ENCODE measurements around the gene SHISAL1.
"Not testable (repeated sequence)": the region's sequence is repeated elsewhere in the genome, so short reads cannot be mapped to it uniquely, and the experiment has no call there.

The SHISAL1 gene

DNA sequence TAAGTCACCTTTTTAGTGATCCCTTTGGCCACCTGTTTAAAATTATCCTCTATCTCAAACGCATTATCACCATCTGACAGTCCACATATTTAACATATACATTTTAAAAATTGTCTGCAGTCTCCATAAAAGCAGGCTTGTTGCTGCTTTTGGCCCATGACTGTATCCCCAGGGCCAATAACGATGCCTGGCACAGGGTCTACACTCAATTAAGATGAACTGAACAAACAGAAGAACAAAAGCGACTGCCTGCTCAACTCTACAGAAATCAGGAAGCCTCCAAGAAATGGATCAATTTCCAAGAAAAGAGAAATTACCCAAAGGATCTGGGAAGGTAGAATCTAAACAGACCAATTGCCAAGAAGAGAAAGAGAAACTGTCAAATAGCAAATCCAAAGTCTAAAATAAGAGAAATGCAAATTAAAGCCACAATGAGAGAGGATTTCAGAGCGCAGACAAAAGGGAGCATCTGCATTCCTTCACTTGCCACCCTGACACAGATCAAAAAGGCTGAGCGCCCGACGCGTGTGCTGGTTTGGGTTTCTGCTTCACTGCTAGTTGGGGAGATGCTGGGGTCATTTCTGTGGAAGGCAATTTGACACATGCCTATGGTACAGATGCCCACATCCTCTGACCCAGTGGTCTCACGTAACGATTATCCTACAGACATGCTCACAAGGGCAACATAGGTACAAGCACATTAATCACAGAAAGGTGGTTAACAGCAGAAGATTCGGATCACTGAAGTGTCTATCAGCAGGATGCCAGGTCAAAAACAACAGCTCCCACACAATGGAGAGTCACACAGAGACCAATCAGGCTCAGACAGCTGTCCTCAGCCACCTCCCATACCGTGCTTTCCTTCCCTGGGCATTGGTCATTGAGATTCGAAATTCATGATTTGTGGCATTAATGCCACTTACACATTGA, 55.9 kb downstream of the SHISAL1 start:
- no peak for DNase-seq

DNA sequence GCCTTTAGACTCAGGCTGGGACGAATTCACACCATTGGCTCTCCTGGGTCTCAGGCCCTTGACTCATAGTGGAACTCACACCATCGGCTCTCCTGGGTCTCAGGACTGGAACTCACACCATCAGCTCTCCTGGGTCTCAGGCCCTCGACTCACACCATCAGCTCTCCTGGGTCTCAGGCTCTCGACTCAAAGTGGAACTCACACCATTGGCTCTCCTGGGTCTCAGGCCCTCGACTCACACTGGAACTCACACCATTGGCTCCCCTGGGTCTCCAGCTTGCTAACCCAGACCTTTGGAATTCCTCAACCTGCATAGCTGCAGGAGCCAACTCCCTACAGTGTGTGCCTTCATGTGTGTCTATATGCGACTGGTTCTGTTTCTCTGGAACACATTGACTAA, 56.7 kb downstream of the SHISAL1 start:
- DNase-seq = no peak

DNA sequence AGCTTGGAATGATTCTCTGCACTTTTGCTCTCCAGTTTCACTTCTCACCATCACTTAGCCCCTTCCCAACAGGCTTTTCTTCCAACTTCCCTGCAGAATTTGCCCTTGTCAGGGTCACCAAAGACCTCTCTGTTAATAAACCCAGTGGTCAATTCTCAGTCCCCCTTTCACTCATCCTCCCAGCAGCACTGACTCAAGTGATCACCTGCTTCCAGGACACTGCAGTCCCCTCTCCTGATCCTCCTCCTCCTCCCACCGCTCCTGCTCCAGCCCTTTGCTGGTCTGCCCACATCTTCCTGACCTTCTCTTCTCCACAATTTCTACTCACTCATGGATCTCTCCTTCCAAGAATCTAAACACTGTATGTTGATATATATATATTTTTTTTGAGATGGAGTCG, 57.9 kb downstream of the SHISAL1 start:
- DNase-seq = no peak

DNA sequence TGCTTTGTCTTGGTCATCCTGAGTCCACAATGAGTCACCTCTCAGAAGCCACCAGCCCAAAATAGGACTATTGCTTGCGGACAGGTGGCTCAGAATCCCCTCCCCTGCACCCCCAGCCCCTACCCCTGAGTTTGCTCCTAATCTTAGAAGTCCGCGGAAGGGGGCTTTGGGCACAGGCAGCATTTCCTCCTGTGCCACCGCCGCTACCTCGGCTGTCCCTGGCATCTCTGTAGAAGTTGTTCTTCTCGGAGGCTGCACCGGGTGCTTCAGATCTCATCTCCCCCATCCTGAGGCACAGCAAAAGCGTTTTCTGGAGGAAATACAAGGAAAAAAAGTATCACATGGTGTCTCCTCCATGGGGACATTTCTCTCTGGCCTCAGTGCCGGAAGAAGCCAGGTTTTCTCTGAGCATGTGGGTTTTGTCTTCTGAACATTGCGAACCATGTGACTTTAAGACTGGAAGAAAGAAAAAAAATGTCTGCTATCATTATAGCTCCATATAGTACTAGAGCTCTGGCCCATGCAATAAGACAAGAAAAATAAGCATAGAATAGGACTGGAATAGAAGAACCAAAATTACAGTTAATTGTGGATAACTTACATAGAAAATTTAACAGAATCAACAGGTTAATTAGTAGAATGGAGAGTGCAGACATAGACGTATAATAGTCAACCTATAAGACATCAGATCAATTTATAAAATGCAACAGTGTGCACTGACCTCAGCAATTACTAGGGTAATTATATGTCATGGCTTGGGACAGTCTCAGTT, 63.2 kb downstream of the SHISAL1 start:
- DNase-seq = peak; percentile 38

DNA sequence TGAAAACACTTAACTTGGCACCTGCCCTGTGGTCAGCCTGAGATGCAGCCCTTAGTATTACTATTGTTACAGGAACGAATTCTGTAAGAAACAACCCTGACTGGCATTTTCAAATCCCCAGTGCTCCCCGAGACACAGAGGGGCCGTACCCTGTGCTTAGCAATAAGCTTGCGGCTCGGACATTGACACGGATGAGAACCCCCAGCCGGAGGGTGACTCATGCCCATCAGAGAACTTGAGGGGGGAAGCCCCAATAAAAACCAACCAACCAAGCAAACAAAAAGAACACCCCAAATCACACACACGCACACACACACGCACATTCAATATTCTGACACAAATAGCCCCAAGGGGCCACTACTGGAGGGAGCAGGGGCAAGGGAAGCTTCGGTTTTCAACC, 63.8 kb downstream of the SHISAL1 start:
- DNase-seq = no peak

DNA sequence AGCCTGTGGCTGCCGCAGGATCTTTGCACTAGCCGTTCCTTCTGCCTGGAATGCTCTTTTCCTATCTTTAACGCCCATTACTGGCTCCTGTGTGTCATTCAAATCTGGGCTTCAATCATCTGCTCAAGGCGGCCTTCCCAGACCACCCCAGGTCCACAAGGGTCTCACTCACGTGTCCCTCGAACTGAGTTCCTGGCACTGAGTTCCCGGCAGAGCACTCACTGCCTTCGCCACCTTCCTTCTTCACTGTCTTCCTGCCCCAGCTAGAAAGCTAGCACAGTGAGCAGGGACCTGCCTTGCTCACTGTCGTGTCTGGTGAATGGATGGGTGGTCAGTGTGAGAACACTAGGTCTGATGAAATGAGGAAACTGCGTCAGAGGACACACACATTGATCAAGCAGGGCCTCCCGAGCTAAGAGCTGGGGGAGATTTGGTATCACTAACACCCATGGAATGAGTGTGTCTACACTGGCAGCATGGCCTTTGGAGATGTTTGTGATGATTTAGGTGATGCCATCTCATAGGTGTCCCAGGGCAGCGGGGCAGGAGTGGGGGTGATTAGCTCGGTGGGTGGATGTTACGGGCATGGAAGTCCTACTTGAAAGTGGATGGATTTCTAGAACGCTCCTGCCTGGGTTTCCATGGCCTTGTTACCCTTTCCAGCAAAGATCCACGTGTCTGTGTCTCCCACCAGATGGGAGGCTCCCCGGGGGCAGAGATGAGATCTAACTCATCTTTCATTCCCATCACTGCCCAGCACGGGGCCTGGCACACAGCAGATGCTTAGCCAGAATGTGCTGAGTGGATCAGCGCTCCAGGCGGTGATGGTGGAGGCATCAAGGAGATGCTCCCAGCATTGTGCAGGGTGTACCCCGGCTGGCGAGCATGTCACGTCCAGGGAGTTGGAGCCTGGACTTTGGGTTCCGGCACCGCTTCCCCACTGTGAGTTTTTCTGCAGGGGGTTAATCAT, 64.5 kb downstream of the SHISAL1 start:
- no peak for DNase-seq

DNA sequence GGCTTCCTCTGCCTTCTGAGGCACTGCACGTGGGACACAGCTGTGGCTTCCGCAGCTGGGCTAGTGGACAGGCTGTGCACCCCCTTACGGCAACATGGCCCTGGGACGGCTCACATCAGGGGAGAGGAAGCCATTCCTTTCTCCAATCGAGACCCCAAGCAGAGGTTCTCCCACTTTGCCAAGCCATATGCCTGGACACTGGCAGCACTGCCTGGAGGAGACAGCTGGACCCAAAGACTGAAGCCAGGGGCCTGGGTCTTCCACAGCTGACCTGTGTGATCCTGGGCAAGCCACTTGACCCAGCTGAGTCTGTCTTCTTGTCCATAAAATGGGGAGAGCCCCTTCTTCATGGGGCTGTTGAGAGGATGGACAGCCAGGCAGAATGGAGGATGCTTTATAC, 65.4 kb downstream of the SHISAL1 start:
- peak; percentile 8 for DNase-seq

DNA sequence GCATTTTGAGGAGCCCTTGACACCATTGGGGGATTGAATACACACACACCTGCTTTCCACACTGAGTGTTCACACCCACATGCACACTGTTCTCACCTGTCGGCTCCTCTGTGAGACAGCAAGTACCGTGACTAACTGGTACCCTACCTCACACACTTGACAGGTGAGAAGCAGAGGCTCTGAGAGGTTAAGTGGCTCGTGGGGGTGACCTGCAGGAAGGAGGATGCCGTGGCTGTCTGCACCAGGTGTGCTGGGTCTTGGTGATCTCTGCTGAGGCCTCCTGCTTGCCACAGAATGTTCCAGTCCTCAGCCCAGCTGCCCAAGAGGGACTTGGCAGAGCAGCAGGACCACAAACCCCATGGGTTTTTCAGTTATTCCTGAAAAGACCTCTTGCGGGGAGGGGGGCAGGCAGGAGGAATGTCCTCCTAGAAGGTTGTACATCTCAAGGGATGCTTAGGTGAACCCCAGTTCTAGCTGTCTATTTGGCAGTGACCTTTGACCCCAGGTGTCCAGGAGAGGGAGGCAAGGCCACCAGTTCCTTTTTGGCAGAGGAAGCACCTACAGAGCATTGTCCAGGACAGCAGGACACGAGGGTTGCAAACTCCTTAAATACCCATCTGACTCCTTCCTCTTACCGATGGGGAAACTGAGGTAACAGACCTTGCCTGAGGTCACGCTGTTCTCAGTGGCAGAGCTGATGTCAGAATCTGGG, 66.0 kb downstream of the SHISAL1 start:
- peak; percentile 87 for DNase-seq

DNA sequence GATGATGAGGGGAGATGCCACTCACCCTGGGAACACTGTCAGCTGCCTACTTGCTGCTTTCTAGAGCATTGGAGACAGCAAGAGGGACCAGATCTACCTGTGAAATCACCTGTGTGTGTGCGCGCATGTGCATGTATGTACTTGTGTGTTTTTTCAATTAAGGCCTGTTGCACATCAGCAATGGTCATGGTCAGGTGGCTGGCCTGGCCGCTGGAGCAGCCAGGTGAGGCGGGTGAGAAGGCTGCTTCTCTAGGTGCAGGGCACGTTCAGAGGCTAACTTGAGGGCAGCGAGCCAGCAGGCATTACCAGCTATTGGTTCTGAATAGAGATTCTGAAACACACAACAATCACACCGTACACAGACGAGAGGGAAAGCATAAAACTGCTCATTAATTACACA, 66.9 kb downstream of the SHISAL1 start:
- peak; percentile 46 for DNase-seq

DNA sequence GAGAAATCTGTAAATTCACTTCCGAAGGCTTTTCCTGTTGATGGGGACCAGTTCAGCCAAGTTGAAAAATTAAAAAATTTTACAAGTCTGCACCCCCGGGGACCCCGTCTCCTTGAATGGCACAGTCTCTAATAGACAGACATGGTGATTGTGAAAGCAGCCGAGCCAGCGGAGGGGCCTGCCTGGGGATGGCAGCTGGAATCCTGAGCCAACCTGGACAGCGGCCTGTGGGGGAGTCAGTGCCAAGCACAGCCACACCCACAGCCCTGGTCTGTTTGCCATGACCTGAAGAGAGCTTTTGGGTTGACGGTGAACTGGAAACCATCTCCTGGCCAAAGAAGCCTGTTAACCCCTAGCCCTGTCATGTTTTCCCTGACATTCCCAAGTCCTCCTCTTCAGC, 67.3 kb downstream of the SHISAL1 start:
- peak; percentile 46 for DNase-seq

DNA sequence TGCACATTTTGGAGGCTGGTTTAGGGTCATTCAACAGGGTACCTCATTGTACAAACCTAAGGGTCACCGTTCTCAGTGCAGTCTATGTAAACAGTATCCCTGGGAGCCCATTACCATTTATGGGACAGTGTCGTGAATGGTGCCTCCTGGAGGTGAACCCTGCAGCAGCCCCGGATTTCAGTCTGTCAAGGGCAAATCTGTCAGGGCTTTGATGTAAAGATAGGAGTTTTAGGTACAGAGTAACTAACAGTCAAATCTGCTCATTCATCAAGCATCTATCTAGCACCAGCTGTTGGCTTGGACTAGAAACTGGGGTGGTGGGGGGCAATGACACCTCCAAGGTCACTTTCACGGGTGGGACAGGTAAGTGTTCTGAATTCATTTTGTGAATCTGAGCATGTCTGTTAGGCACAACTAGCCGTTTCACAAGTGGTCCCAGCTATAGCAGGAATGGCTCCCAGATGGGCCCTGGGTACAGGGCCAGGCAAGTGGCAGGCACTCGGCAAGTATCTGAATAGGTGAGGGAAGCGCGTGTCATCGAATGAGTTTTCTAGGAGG, 68.4 kb downstream of the SHISAL1 start:
- no peak for DNase-seq

DNA sequence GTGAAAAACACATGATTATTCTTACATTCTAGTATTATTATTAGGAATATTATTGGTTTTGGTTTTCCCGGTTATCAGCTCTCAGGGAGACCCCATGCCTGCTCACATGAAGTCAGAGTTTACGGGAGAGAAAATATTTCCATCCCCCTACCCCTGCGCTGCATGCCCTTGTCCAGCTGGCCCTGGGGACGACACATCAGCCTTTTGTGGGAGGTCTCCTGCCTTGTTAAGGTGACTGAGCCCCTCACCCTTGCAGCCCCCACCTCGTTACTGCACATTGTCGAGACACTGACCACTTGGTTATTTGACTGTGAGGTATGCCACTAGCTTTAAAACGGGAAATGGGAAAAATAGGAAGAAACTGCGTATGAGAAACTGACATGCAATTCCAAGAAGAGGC, 69.0 kb downstream of the SHISAL1 start:
- no peak for DNase-seq

DNA sequence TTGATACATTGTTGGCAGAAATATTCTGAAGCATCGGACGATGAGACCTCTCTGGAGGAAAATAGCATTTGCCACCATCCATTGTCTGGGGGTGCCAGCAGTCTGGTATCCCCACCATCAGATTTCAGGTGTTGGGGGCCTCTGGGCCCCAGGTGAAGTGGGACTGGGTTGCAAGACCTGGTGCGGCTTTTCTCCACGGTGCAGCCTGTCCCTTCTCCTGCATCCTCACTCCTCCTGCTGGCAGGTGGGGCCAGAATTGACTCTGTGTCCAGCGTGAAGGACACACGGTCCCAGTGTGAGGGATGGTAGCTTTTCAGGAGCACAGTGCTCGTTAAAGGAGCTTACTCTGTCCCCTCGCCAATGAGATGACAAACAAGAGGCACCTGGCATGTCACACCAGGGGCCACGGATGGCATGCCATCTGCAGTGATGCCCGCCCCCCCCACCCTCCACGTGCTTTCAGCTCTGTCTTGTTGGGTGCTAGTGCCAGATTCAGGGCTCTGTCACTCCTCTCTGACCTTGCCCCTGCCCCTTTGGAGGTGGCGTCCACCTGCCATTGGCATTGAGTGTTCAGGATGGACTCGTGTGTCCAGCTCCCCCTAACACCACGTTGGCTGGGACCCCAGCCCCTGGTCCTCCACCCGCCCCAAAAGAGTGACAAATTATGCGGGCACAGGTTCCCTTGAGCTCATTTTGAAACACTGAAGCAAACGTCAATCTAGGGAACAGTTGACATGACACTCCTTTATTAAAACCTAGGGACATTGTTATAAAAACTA, 69.6 kb downstream of the SHISAL1 start:
- peak; percentile 13 for DNase-seq

DNA sequence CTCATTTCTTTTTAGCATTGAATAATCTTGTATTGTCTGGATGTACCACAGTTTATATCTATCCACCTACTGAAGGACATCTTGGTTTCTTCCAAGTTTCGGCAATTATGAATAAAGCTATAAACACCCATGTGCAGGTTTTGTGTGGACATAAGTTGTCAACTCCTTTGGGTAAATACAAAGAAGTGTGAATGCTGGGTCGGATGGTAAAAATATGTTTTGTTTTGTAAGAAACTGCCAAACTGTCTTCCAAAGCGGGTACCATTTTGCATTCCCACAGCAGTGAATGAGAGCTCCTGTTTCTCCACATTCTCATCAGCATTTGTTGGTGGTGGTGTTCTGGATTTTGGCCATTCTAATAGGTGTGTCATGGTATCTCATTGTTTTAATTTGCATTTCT, 71.6 kb downstream of the SHISAL1 start:
- not testable (repeated sequence) for DNase-seq

DNA sequence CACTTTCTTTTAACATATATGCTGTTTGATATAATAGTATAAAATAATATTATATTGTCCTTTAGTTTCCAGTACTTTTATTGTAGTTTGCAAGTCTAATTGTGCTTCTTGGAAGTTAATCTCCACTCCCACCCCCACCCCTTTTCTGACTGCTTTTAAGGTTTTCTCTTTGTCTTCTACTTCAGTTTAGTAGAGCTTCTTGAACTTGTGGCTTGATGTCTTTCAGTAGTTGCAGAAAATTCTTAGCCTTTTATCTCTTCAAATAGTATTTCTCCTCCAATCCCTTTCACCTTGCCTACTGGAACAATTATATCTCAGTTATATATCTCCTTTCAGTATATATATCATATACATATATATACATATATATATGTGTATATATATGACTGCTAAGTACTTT, 75.5 kb downstream of the SHISAL1 start:
- DNase-seq = no peak

DNA sequence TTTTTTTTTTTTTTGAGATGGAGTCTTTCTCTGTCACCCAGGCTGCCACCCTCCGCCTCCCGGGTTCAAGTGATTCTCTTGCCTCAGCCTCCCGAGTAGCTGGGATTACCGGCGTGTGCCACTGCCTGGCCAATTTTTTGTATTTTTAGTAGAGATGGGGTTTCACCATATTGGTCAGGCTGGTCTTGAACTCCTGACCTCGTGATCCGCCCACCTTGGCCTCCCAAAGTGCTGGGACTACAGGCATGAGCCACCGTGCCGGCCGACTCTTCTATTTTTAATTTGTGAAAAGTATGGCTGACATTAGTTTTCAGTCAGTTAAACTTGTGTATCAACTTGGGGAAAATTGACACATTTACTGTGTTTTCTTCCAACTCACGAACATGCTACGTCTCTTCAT, 78.4 kb downstream of the SHISAL1 start:
- not testable (repeated sequence) for DNase-seq

DNA sequence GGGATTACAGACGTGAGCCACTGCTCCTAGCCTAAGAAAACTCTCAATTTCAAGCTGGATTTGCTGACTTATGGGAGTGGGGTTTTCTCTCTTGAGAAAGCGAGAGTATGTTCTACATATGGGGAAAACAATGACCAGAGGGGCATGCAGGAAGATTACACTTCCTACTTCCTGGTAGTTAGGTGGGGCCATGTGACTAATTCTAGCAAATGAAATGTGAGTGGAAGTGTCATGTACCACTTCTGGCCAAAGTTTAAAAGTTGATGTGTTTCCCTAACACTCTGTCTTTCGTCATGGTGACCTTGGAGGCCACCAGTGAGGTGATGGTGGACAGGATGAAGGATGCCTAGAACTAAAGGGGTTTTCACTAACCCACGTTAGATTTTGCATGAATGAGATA, 81.5 kb downstream of the SHISAL1 start:
- DNase-seq = peak; percentile 28

DNA sequence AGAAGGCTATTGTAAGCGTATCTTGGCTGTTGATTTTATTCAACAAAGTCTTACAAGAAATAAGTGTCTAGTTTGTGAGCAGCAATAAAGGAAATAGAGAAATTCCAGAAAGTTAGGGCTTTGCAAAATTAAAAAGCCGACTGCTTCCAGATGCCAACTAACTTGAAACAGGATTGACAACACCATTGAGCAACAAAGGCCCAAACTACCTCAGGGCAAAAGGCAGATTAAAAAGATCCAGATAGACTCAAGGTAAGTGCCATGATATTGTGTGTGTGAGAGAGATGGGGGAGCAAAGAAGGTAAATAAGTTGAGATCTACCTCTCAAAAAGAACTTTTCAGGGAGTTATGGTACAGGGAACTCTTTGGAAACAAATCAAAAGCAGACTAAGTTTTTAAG, 82.9 kb downstream of the SHISAL1 start:
- DNase-seq = no peak

DNA sequence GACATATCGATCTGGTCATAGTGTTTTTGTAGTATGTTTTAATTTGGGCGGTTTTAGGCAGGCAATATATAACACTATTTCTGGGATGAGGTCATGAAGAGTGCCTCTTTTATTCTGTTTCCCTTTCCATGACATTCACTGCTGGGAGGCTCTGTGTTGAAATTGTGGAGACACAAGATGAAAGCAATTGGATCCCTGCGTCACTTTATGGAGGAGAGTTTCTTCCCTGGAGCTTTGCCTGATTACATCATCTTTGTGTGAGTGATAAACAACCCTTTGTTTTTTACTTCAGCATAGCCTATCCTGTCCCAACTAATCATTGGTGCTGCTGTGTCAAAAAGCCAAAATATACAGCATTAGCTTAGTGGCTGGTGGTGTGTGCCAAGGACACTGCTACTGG, 83.4 kb downstream of the SHISAL1 start:
- no peak for DNase-seq

DNA sequence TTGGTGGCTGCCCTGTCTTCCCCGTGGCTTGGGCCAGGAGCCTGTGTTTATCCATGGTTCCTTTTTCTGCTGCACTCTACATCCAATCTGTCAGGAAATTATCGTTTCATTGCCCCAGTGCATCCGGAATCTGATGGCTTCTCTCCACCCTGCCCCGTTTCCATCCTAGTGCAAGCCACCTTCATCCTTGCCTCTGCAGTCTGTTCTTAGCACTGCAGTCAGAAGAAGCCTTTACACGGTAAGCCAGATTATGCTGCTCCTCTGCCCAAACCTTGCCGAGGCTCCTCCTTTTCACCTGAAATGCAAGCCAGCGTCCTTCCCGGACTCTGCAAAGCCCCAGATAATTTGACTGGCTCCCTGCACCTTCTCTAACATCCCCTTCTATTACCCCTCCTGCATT, 86.9 kb downstream of the SHISAL1 start:
- no peak for DNase-seq

DNA sequence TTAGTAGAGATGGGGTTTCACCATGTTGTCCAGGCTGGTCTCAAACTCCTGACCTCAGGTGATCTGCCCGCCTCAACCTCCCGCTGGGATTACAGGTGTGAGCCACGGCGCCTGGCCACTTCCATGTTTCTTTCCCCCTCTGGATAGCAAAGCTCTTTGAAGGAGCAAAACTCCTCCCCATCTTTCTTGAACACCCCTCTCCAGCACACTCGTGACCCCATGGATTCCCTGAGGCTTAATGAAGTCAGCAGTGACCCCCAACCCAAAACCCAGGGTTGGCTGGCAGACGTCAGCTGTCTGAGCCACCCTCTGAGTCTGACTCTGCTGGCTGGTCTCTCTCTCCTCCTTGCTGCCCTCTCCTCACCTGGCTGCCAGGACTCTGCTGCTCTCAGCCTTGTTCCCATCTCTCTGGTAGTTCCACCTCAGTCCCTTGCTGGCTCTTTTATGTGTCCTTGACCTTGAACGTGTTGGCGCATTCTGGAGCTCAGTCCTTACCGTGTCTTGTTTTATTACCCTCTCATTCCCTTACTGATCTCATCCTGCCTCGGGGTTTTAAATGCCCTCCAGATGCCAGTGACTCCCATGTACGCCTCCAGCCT, 87.6 kb downstream of the SHISAL1 start:
- DNase-seq = no peak
